Activated T-cell treated with anti-CD3 and anti-CD28 coated beads, Interleukin-2, amount 50 U/mL, for 72 hours (primary cell): ENCODE data around the gene GPR26. TPM values are rescaled to one million over a fixed set of nuclear protein-coding genes. Genes with fewer than 3 reads are reported as not detected.

Experiments
- ATAC-seq, 2 donors: fragments of 150-1000 bp; cut with Tn5 transposase; replicated peaks in 1 of 2; 2 replicates each; pipeline ENCODE4 v1.10.0; 2021; ENCODE audit warnings: moderate library complexity in 2 of 2, mild to moderate bottlenecking in 1 of 2
- DNase-seq, 2 donors: peaks; one replicate each; pipeline ENCODE4 v3.0.0; 2021 to 2022; ENCODE audit warnings: mixed read lengths in 1 of 2
- H3K27ac Mint-ChIP-seq: one replicate; pipeline ENCODE4 v1.8.0; 2022; ENCODE audit warnings: mild to moderate bottlenecking, moderate library complexity, mixed read lengths
- H3K27me3 Mint-ChIP-seq: one replicate; pipeline ENCODE4 v1.8.0; 2022; ENCODE audit warnings: low read depth, mixed read lengths
- H3K36me3 Mint-ChIP-seq, 2 donors: one replicate each; pipeline ENCODE4 v1.8.0; 2022; ENCODE audit warnings: mixed read lengths in 2 of 2, mild to moderate bottlenecking in 1 of 2; ENCODE audit not compliant: insufficient read depth in 2 of 2
- H3K4me1 Mint-ChIP-seq: one replicate; pipeline ENCODE4 v1.8.0; 2022; ENCODE audit warnings: low read depth, mixed read lengths
- H3K4me3 Mint-ChIP-seq, 2 donors: one replicate each; pipeline ENCODE4 v1.8.0; 2022; ENCODE audit warnings: mild to moderate bottlenecking in 2 of 2, mixed read lengths in 2 of 2, moderate library complexity in 2 of 2
- H3K9me3 Mint-ChIP-seq, 2 donors: one replicate each; pipeline ENCODE4 v1.8.0; 2022; ENCODE audit warnings: mixed read lengths in 2 of 2
- total RNA-seq, 2 donors: library from RNA; stranded (reverse); gene quantifications; one replicate each; pipeline ENCODE4 v1.2.3, GENCODE V29; 2022

GPR26 gene
- total RNA-seq, 2 donors from 2014 or later: not detected

DNA sequence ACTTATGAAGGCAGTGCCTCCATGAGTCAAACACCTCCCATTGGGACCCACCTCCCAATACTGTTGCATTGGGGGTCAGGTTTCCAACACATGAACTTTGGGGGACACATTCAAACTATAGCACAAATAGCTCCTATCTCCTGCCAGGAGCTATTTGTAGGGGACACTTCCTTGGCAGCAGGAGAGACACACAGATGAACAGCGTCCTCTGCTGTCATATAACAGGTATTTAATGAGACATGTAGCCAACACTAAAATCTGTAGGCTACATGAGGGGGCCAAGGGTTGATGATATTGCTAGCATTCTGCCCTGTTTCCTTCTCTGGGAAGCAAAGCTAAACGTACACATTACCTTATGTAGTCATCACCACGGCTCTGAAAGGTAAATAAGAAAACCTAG, 2.6 kb upstream of the GPR26 start:
- H3K9me3 Mint-ChIP-seq: peaks cover 1 to 2% of the 10 kb centered on the region in 2 donors
- peaks cover 24% of the 10 kb centered on the region for H3K27me3 Mint-ChIP-seq
- no peaks in the 10 kb centered on the region for H3K4me1 Mint-ChIP-seq
- no peak for ATAC-seq
- peaks cover 0 to 6% of the 10 kb centered on the region in 2 donors for H3K36me3 Mint-ChIP-seq
- no peak for DNase-seq
- no peak overlapping the region for H3K27ac Mint-ChIP-seq
- no peak overlapping the region for H3K4me3 Mint-ChIP-seq

DNA sequence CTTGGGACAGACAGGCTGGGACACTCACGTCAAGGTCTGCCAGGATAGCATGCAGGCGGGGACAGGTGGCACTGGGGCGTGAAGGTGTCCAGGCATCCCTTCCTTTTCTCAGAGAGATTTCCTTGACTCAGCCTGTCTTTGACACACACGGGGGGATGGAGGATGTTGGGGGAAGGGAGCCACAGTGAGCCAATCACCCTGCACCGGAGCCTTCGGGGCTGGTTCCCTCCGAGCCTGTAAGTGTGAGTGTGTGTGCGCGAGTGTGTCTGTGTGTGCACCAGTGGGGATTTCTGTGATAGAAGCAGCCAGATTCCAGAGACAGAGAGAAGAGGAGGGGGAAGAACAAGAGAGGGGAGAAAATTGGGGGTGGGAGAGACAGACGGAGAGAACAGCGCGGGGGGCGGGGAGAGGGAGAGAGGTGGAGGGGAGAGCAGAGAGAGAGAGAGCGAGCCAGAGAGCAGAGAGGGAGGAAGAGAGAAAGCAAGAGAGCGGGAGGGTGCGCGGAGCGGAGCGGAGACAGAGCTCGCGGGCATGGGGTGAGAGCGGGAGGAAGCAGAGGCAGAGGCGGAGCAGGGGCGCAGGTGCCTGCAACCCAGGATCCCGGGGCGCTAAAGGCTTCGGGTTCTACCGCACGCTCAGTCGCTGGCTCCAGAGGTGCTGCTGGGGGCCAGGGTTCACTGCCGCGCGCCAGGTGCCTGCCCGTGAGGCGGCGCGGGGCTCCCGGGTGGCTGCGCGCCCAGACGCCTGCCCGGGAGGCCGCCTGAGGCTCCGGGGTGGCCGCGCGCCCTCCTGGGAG, 466 bp upstream of the GPR26 start:
- peaks cover 24% of the 10 kb centered on the region for H3K27me3 Mint-ChIP-seq

GRCh38 chr10:123669886-123670285, 3.7 kb downstream of the GPR26 start:
- Mint-ChIP-seq H3K4me3 (no peak overlapping the region), H3K9me3 (no peaks in the 10 kb centered on the region), H3K36me3 (peaks cover 0 to 6% of the 10 kb centered on the region in 2 donors), H3K27me3 (peaks cover 17% of the 10 kb centered on the region), H3K27ac (no peak overlapping the region), H3K4me1 (no peaks in the 10 kb centered on the region)
- no peak for DNase-seq
- ATAC-seq: no peak

More for the DNA sequence above, 466 bp upstream of the GPR26 start:
- Mint-ChIP-seq H3K27ac (no peak overlapping the region), H3K9me3 (peaks cover 1 to 2% of the 10 kb centered on the region in 2 donors), H3K4me3 (no peak overlapping the region), H3K4me1 (no peaks in the 10 kb centered on the region), H3K36me3 (peaks cover 0 to 6% of the 10 kb centered on the region in 2 donors)
- DNase-seq (no peak), ATAC-seq (no peak)

DNA sequence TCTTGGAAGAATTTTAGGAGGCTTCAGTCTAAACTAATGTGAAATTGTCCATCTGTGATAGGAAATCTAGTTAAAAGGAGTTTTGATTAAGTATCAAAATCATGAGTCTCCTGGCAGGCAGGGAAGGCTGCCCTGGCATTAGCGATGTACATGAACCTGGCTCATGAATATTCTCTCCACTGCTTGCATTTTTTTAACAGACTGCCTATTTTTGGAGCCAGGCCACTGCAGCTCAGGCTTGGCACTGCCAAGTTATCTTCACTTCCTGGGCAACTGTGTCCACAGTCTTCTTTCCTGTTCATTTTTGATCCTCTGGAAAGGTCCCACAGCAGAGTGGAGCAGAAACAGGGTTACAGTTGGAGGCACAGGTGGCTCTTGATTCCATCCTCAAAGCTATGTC, 7.0 kb downstream of the GPR26 start:
- no peak overlapping the region for H3K27ac Mint-ChIP-seq
- no peaks in the 10 kb centered on the region for H3K4me1 Mint-ChIP-seq
- DNase-seq: no peak
- no peak for ATAC-seq
- no peak overlapping the region for H3K4me3 Mint-ChIP-seq
- H3K36me3 Mint-ChIP-seq: no peaks in the 10 kb centered on the region
- no peaks in the 10 kb centered on the region for H3K27me3 Mint-ChIP-seq
- no peaks in the 10 kb centered on the region for H3K9me3 Mint-ChIP-seq

DNA sequence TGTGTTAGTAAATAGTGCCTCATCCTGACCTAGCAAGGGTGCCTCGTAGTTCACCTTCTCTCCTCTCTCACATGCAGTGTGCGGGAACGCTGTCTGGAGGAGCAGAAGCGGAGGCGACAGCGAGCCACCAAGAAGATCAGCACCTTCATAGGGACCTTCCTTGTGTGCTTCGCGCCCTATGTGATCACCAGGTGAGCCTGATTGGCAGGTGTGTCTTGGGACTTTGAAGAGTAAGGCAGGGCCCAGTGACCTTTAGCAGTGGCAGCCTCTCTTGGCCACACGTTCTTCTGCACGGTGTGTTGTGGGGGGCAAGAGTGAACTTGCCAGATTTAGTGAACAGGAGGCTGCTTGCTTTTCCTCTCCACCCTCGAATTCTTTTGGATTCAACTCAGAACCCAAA, 8.6 kb downstream of the GPR26 start:
- Mint-ChIP-seq H3K27ac (no peak overlapping the region), H3K4me3 (no peak overlapping the region), H3K9me3 (no peaks in the 10 kb centered on the region), H3K4me1 (no peaks in the 10 kb centered on the region), H3K27me3 (no peaks in the 10 kb centered on the region), H3K36me3 (no peaks in the 10 kb centered on the region)
- ATAC-seq (no peak), DNase-seq (no peak)

GRCh38 chr10:123675811-123676210, 9.7 kb downstream of the GPR26 start:
- Mint-ChIP-seq H3K4me3 (no peak overlapping the region), H3K36me3 (no peaks in the 10 kb centered on the region), H3K27ac (no peak overlapping the region), H3K9me3 (no peaks in the 10 kb centered on the region), H3K27me3 (no peaks in the 10 kb centered on the region), H3K4me1 (no peaks in the 10 kb centered on the region)
- DNase-seq: no peak
- ATAC-seq: no peak

DNA sequence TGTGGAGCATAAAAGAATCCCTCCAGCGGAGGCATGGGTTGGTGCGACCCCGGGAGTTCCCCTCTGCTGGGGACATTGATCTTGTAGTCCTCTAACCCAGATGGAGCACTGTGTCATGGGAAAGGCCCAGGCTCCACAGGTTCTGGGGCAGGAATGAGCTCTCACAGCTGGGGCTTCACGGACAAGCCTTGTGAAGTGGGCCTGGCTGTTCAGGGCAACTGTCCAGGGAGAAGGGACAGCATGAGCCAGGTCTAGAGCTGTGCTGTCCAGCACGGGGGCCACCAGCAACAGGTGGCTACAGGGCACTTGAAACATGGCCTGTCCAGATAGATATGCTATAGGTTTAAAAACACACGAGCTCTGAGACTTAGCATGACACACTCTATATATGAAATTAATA, 11.4 kb downstream of the GPR26 start:
- DNase-seq: no peak
- no peak overlapping the region for H3K4me3 Mint-ChIP-seq
- no peak overlapping the region for H3K27ac Mint-ChIP-seq
- no peak for ATAC-seq
- no peaks in the 10 kb centered on the region for H3K4me1 Mint-ChIP-seq
- no peaks in the 10 kb centered on the region for H3K36me3 Mint-ChIP-seq
- no peaks in the 10 kb centered on the region for H3K27me3 Mint-ChIP-seq
- no peaks in the 10 kb centered on the region for H3K9me3 Mint-ChIP-seq

- H3K9me3 Mint-ChIP-seq: no peaks in the 10 kb centered on the region
- DNase-seq (no peak), ATAC-seq (no peak)
- H3K36me3 Mint-ChIP-seq: no peaks in the 10 kb centered on the region
- H3K4me3 Mint-ChIP-seq: no peak overlapping the region
- H3K27me3 Mint-ChIP-seq: no peaks in the 10 kb centered on the region
- H3K27ac Mint-ChIP-seq: no peak overlapping the region
- H3K4me1 Mint-ChIP-seq: no peaks in the 10 kb centered on the region
Observed at GRCh38 chr10:123678376-123678775, 12.2 kb downstream of the GPR26 start.

DNA sequence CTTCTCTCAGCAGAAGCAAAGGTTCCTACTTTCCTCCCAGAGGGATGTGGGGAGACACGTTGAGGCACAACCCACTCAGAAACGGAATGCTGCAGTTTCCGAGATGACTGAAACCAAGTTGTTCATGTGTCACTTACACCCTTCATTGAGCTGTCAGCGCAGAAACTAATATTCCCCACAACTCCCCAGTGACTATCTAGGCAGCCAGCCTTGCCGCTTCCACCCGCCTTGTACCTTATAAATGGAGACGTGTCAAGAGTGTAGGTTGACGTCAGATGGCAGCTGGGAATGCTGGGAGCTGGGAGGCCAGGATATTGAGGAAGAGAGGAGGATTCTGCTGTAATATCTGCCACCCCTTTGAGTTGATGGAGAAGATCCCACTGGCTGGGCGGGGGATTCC, 15.1 kb downstream of the GPR26 start:
- Mint-ChIP-seq H3K4me3 (no peak overlapping the region), H3K27me3 (peaks cover 5% of the 10 kb centered on the region), H3K27ac (no peak overlapping the region), H3K36me3 (no peaks in the 10 kb centered on the region), H3K9me3 (no peaks in the 10 kb centered on the region), H3K4me1 (no peaks in the 10 kb centered on the region)
- no peak for DNase-seq
- ATAC-seq: no peak

DNA sequence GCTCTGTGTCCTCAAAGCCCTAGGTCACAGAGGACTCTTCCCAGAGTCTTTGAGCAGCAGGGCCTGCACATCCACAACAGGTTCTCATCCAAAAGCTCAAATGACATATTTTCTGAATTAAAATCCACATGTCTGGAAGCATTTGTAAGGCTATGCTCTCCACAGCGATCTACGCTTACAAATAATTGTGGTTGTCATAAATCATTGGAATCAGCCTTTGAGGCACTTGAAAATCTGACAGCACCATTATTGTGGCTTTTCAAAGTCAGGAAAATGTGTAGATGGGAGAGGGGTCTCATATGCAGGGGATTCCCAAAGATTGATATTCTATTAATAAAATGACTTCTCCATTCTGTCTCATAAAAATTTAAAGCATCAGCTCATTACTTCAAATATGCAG, 16.3 kb downstream of the GPR26 start:
- Mint-ChIP-seq H3K27me3 (peaks cover 5% of the 10 kb centered on the region), H3K4me3 (no peak overlapping the region), H3K4me1 (no peaks in the 10 kb centered on the region), H3K27ac (no peak overlapping the region), H3K9me3 (no peaks in the 10 kb centered on the region), H3K36me3 (no peaks in the 10 kb centered on the region)
- DNase-seq (no peak), ATAC-seq (no peak)

- Mint-ChIP-seq H3K36me3 (no peaks in the 10 kb centered on the region), H3K27ac (no peak overlapping the region), H3K9me3 (no peaks in the 10 kb centered on the region), H3K4me3 (no peak overlapping the region), H3K27me3 (peaks cover 5% of the 10 kb centered on the region), H3K4me1 (no peaks in the 10 kb centered on the region)
- ATAC-seq (no peak), DNase-seq (no peak)
Observed at GRCh38 chr10:123683459-123683858, 17.3 kb downstream of the GPR26 start.

- no peaks in the 10 kb centered on the region for H3K9me3 Mint-ChIP-seq
- H3K27me3 Mint-ChIP-seq: peaks cover 5% of the 10 kb centered on the region
- ATAC-seq: no peak
- H3K4me3 Mint-ChIP-seq: no peak overlapping the region
- H3K36me3 Mint-ChIP-seq: no peaks in the 10 kb centered on the region
- no peak for DNase-seq
- H3K4me1 Mint-ChIP-seq: no peaks in the 10 kb centered on the region
- H3K27ac Mint-ChIP-seq: no peak overlapping the region
Observed at GRCh38 chr10:123683865-123684264, 17.7 kb downstream of the GPR26 start.

DNA sequence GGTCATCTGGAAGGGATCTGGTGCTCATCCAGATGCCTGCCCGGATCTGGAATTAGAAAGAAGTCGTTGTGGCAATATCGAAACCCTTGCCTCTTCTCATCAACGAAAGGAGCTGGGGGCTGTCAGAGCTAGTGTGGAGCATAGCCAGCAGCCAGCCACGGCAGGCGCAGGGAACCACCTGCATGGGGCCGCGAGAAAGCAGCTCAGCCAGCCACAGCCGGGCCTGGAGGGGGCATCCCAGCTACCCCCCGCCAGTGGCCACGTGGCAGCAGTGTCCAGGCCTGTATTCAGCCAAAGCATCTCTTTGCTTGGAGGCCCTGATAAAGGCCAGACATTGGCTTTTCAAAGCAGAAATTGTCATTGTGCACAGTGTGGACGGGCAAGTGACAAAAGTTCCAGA, 19.1 kb downstream of the GPR26 start:
- Mint-ChIP-seq H3K27ac (no peak overlapping the region), H3K36me3 (no peaks in the 10 kb centered on the region), H3K4me3 (no peak overlapping the region), H3K9me3 (no peaks in the 10 kb centered on the region), H3K27me3 (peaks cover 5% of the 10 kb centered on the region), H3K4me1 (no peaks in the 10 kb centered on the region)
- ATAC-seq (no peak), DNase-seq (no peak)

DNA sequence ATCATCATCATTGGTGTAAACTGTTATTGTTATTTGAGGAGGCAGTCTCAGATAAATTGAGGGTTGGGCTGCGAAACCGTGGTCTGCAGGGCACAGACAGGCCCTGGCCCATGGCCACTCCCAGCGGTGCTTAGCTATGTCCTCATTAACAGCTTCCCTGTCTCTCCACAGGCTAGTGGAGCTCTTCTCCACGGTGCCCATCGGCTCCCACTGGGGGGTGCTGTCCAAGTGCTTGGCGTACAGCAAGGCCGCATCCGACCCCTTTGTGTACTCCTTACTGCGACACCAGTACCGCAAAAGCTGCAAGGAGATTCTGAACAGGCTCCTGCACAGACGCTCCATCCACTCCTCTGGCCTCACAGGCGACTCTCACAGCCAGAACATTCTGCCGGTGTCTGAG, 21.6 kb downstream of the GPR26 start:
- DNase-seq: no peak
- no peak for ATAC-seq
- peaks cover 5% of the 10 kb centered on the region for H3K27me3 Mint-ChIP-seq
- H3K36me3 Mint-ChIP-seq: no peaks in the 10 kb centered on the region
- H3K27ac Mint-ChIP-seq: no peak overlapping the region
- H3K4me1 Mint-ChIP-seq: no peaks in the 10 kb centered on the region
- H3K9me3 Mint-ChIP-seq: no peaks in the 10 kb centered on the region
- no peak overlapping the region for H3K4me3 Mint-ChIP-seq
